ENCODE measurements around the gene ASAH2. TPM values are rescaled to one million over a fixed set of nuclear protein-coding genes. Genes with fewer than 3 reads are reported as not detected.

Gene ASAH2
- total RNA-seq = 1 to 10 TPM; 4.2 to 4.9 TPM

DNA sequence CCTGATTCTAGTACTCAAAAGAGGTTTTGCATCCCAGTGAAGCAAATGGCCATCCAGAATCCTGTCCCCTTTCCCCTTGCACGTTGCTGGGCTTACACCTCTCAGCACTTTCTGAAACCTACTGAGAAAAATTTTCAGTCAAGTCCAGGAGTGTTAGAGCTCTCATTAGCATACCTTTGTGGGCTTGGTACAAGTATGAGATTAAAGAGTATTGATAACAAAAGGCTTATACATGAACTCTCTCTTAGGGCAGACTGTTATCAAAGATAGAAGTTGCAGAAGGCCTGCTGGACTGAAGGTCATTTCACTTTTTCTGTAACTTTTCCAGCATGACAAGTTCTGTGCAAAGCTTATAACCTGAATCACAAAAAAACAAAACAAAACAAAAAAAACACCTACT lies at the start of gene ASAH2:
ASAH2 (minus strand) TSS at position 123 of the 400 bp plus-strand sequence. CDS start 2,906 bp downstream, outside the sequence.
- no peak for DNase-seq
- Mint-ChIP-seq H3K4me1 (no peaks in the 10 kb centered on the region), H3K27me3 (peaks cover 74% of the 10 kb centered on the region), H3K36me3 (no peaks in the 10 kb centered on the region), H3K4me3 (no peak within 1 kb of the TSS), H3K27ac (no peak within 1 kb of the TSS), H3K9me3 (ENCODE audit: low read depth) (no peaks in the 10 kb centered on the region)
- CTCF ChIA-PET = no interaction called here
- ATAC-seq = no peak

DNA sequence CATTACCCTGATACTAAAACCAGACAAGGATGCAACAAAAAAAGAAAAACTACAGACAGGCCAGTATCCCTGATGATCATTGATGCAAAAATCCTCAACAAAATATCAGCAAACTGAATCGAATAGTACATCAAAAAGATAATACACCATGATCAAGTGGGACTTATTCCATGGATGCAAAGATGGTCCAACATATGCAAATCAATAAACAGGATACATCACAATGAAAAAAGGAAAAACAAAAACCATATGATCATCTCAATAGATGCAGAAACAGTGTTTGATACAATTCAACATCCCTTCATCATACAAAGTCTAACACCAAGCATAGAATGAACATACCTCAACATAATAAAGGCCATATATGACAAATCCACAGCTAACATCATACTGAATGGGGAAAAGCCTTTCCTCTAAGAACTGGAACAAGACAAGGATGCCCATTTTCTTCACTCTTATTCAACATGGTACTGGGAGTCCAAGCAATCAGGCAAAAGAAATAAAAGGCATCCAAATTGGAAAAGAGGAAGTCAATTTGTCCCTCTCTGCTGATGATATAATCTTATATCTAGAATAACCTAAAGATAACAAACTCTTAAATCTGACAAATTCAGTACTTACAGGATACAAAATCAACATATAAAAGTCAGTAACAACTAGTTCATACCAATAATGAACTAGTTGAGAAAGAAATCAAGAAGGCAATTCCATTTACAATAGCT lies 48.8 kb upstream of the ASAH2 start:
- Mint-ChIP-seq H3K9me3 (ENCODE audit: low read depth) (peaks cover 4% of the 10 kb centered on the region), H3K4me3 (no peak overlapping the region), H3K4me1 (peaks cover 13% of the 10 kb centered on the region), H3K27ac (no peak overlapping the region), H3K36me3 (peaks cover 15% of the 10 kb centered on the region), H3K27me3 (peaks cover 2% of the 10 kb centered on the region)
- DNase-seq (no peak), ATAC-seq (no peak)
- CTCF ChIA-PET = interaction anchor here (1.5 kb wide), 1 partner anchor 25 kb away, joined by 4 read pairs; no protein-coding TSS in a partner anchor

DNA sequence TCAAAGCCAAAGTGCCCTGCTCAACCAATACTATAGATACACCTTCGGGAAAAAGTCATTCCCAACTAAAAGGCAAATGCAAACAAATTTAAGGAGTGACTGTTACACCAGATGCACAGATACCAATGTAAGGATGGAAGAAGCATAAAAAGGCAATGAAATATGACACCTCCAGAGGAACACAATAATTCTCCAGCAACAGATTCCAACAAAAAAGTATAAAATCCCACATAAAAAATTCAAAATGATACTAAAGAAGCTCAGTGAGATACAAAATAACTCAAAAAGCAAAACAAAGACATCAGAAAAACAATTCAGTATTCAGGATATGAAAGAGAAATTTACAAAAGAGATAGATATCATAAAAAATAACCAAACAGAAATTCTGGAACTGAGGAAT lies 44.1 kb upstream of the ASAH2 start:
- CTCF ChIA-PET = no interaction called here
- DNase-seq = no peak
- H3K27me3 Mint-ChIP-seq = peaks cover 2% of the 10 kb centered on the region
- H3K9me3 Mint-ChIP-seq (ENCODE audit: low read depth) = peaks cover 4% of the 10 kb centered on the region
- peaks cover 4% of the 10 kb centered on the region for H3K4me1 Mint-ChIP-seq
- no peak for ATAC-seq
- H3K36me3 Mint-ChIP-seq = peaks cover 10% of the 10 kb centered on the region
- no peak overlapping the region for H3K27ac Mint-ChIP-seq
- no peak overlapping the region for H3K4me3 Mint-ChIP-seq

DNA sequence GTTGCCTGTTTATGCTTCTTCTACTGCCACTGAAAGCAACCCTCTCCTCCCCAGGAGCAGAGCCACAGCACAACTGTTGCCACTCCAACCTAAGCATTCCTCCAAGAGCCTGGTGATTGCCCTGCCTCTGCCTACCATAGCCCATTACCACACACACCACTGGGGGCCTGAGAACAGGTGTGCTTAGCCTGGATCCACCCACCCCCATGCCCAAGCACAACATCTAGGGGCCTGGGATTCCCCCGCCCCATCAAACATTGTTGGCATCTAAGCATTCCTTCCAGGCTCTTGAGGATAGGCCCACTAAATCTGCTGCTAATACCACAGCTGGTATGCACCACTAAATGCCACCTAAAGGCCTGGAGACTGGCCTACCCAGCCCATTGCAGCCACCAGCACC lies 43.3 kb upstream of the ASAH2 start:
- H3K27ac Mint-ChIP-seq = no peak overlapping the region
- DNase-seq (no peak), ATAC-seq (no peak)
- peaks cover 2% of the 10 kb centered on the region for H3K27me3 Mint-ChIP-seq
- H3K4me3 Mint-ChIP-seq = no peak overlapping the region
- CTCF ChIA-PET = no interaction called here
- H3K4me1 Mint-ChIP-seq = peaks cover 4% of the 10 kb centered on the region
- peaks cover 4% of the 10 kb centered on the region for H3K9me3 Mint-ChIP-seq (ENCODE audit: low read depth)
- H3K36me3 Mint-ChIP-seq = peaks cover 10% of the 10 kb centered on the region

DNA sequence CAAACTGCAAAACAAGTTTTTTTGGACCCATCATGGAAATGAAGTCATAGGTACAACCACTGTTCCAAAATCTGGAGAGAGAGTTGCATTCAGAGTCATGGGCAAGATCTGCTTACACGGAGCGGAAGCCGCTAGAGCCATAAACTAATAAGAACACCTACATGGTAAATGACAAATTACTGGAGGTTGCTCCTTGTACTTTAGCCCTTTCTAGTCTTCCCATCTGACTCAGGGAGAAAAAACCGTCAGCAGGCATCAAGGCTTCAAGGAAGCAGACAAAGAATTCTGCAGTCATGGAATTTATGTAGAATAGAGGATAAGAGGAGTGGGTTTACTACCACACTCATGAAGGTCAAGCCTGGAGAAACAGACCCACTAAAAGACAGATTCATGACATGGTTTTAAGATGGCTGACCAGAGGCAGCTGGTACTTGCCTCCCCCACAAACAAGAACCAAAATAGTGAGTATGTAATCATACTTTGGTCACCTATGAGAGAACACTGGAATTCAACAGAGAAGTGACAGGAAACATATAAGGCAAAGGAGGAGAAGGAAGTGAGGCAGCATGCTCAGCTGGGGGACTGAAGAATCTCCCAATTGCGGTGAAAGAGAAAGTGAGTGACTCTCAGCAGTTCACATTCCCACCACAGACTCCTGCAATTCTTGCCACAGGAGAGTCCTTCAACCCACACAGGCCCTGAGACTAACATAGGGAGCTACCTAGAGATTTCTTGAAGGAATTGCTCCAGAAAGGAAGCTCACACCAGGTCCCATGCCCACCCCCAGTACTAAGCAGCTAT lies 42.4 kb upstream of the ASAH2 start:
- Mint-ChIP-seq H3K27ac (no peak overlapping the region), H3K27me3 (peaks cover 2% of the 10 kb centered on the region), H3K36me3 (peaks cover 10% of the 10 kb centered on the region), H3K4me3 (no peak overlapping the region), H3K9me3 (ENCODE audit: low read depth) (peaks cover 4% of the 10 kb centered on the region), H3K4me1 (peaks cover 6% of the 10 kb centered on the region)
- ATAC-seq (no peak), DNase-seq (no peak)
- CTCF ChIA-PET = interaction anchor here (0.7 kb wide), 1 partner anchor 18 kb away, joined by 3 read pairs; no protein-coding TSS in a partner anchor

DNA sequence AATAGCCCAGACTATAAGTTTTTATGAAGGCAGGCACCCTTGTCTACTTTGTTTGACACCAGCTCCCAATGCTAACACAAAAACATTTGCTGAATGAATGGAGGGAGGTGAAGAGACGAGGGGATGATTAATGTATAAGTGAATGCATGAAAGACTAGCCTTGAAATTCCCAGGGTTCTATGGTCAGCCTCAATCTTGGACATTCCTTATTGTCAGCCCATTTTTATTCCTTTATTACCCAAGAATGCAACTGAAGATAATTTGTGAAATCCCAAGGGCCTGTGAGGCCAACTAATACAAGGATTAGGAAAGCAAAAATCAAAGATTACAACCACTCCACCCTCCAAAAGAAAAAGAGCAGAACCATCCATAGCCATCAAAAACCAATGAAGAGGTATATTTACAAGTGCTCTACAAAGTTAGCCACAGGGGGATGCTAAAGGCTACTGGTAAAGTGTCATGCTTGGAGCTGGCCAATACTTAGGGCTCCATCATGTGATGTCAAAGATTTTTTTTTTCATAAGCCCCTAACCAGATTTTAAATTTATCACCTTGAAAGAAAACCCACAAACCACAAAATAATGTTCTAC lies 40.0 kb upstream of the ASAH2 start:
- ATAC-seq = no peak
- peaks cover 2% of the 10 kb centered on the region for H3K9me3 Mint-ChIP-seq (ENCODE audit: low read depth)
- H3K27ac Mint-ChIP-seq = no peak overlapping the region
- H3K36me3 Mint-ChIP-seq = peaks cover 3% of the 10 kb centered on the region
- H3K4me3 Mint-ChIP-seq = no peak overlapping the region
- H3K27me3 Mint-ChIP-seq = peaks cover 9% of the 10 kb centered on the region
- CTCF ChIA-PET = interaction anchor here (0.6 kb wide), 1 partner anchor 125 kb away, joined by 3 read pairs; no protein-coding TSS in a partner anchor
- no peak for DNase-seq
- peaks cover 6% of the 10 kb centered on the region for H3K4me1 Mint-ChIP-seq

DNA sequence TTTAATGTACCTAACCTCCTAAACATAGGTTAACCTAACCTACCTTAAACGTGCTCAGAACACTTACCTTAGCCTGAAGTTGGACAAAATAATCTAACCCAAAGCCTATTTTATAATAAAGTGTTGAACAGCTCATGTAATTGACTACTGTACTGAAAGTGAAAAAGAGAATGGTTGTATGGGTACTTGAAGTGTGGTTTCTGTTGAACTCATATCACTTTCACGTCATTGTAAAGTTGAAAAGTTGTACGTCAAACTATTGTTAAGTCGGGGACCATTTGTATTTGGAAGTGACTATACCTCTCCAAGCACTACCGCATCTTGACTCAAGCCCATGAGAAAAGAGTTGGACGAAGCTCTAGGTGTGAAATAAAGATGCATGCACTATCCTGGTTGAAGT lies 37.9 kb upstream of the ASAH2 start:
- Mint-ChIP-seq H3K27me3 (peaks cover 13% of the 10 kb centered on the region), H3K4me3 (no peak overlapping the region), H3K9me3 (ENCODE audit: low read depth) (no peaks in the 10 kb centered on the region), H3K4me1 (peaks cover 6% of the 10 kb centered on the region), H3K27ac (no peak overlapping the region), H3K36me3 (no peaks in the 10 kb centered on the region)
- DNase-seq (no peak), ATAC-seq (no peak)
- CTCF ChIA-PET = no interaction called here

DNA sequence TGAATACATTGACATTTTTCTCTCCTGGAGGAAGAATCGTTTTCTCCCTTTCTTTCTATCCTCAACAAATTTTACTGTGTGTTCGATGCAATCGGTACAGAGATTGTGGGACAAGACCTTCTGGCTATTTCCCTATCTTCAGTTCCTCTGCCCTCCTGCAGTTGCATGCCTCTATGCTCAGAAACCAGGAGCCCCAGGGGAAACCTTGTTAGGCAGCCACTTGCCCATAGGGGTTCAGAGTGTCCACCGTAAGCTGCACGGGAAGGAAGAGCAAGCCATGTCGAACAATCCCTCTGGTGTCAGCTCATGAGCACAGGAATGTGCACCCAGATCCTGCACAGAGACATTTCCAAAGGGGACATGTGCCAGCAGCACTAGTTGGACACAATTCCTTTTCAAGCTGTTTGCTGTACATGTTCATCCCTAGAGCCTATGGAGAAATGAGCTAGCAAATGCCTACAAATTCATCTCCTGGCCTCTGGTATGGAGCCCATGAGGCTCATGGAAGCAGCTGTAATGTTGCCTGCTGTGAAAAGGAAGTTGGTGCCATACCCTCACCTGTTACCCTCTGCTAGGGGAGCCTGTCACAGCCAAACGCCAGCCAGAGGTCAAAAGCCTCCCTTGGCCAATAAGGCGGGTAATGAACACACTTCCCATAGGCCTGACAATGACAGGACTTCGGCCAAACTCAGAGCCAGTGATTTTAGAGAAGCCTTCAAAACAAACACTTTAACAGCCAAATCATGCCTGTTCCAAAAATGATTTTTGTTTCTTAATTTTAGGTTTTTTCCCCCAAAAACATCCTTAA lies 35.9 kb upstream of the ASAH2 start:
- Mint-ChIP-seq H3K27me3 (peaks cover 28% of the 10 kb centered on the region), H3K4me3 (no peak overlapping the region), H3K9me3 (ENCODE audit: low read depth) (no peaks in the 10 kb centered on the region), H3K4me1 (peaks cover 2% of the 10 kb centered on the region), H3K36me3 (no peaks in the 10 kb centered on the region), H3K27ac (no peak overlapping the region)
- ATAC-seq (no peak), DNase-seq (no peak)
- CTCF ChIA-PET = no interaction called here

DNA sequence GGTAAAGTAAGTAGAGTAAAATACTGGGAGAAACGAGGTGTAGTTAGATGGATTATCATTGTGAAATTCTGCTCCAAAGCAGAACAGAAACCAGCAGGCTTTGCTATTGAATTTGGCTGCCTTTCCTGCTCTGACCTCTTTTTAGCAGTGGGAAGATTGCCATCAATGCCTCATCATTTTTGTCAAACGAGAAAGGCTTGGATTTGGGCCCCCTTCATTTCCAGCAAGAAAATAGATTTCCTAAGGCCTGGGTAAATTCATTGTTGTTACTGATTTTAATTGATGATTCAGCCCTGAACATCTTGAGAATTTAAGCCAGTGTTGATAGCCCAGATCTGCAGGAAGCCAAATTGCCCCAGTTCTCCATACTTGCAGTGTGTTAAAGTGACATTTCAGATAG lies 35.2 kb upstream of the ASAH2 start:
- CTCF ChIA-PET = no interaction called here
- H3K4me3 Mint-ChIP-seq = no peak overlapping the region
- no peaks in the 10 kb centered on the region for H3K36me3 Mint-ChIP-seq
- ATAC-seq (no peak), DNase-seq (no peak)
- no peak overlapping the region for H3K27ac Mint-ChIP-seq
- H3K27me3 Mint-ChIP-seq = peaks cover 35% of the 10 kb centered on the region
- peaks cover 2% of the 10 kb centered on the region for H3K4me1 Mint-ChIP-seq
- H3K9me3 Mint-ChIP-seq (ENCODE audit: low read depth) = no peaks in the 10 kb centered on the region

DNA sequence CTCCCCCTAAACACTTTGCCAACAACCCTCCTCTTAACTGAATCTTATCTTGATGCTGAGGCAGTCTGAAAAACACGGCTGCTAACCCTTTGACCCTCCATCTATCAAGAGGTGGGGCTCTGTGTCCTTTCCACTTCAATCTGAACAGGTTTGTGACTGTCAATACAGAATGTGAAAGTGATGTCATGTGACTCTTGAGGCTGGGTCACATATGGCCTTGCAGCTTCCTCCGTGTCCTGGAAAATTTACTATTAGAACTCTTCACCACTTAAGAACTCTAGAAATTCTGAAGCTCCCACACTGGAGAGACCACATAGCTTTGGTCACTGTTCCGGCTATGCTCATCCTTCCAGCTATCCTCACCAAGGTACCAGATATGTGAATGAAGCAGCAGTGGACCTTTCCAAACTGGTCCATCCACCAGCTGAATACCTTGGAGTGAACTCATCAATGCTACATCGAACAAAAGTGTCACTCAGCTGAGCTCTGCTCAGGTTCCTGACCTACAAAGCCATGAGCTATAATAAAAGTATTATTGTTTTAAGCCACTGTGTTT lies 30.7 kb upstream of the ASAH2 start:
- DNase-seq = no peak
- Mint-ChIP-seq H3K36me3 (no peaks in the 10 kb centered on the region), H3K4me1 (no peaks in the 10 kb centered on the region), H3K27ac (no peak overlapping the region), H3K4me3 (no peak overlapping the region), H3K9me3 (ENCODE audit: low read depth) (no peaks in the 10 kb centered on the region), H3K27me3 (peaks cover 69% of the 10 kb centered on the region)
- CTCF ChIA-PET = interaction anchor here (1.0 kb wide), 1 partner anchor 875 kb away, joined by 3 read pairs; no protein-coding TSS in a partner anchor
- ATAC-seq = no peak

DNA sequence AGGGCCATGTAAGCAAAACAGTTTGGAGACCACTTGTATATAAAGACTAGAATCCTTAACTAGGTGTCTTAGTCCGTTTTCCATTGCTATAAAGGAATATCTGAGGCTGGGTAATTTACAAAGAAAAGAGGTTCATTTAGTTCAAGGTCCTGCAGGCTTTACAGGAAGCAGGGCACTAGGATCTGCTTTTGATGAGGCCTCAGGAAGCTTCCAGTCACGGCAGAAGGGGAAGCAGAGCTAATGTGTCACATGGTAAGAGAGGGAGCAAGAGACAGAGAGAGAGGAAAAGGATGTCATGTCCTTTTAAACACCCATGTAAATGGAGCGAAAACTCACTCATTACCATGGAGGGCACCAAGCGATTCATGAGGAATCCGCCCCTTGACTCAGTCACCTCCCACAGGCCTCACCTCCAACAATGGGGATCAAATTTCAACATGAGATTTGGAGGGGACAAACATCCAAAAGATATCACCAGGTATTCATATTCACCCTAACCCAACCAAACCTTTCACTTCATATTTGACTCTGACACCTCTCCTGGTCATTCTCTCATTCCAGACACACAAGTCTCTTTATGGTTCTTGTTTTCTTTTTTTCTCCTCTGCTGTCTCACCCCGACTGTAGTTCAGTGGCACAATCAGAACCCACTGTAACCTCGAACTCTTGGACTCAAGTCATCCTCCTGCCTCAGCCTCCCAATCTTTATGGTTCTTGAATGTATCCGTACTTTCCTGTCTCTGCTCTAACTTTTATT lies 30.1 kb upstream of the ASAH2 start:
- H3K9me3 Mint-ChIP-seq (ENCODE audit: low read depth) = no peaks in the 10 kb centered on the region
- H3K4me3 Mint-ChIP-seq = no peak overlapping the region
- no peak for ATAC-seq
- H3K36me3 Mint-ChIP-seq = no peaks in the 10 kb centered on the region
- no peak overlapping the region for H3K27ac Mint-ChIP-seq
- no peaks in the 10 kb centered on the region for H3K4me1 Mint-ChIP-seq
- CTCF ChIA-PET = no interaction called here
- DNase-seq = no peak
- H3K27me3 Mint-ChIP-seq = peaks cover 72% of the 10 kb centered on the region

DNA sequence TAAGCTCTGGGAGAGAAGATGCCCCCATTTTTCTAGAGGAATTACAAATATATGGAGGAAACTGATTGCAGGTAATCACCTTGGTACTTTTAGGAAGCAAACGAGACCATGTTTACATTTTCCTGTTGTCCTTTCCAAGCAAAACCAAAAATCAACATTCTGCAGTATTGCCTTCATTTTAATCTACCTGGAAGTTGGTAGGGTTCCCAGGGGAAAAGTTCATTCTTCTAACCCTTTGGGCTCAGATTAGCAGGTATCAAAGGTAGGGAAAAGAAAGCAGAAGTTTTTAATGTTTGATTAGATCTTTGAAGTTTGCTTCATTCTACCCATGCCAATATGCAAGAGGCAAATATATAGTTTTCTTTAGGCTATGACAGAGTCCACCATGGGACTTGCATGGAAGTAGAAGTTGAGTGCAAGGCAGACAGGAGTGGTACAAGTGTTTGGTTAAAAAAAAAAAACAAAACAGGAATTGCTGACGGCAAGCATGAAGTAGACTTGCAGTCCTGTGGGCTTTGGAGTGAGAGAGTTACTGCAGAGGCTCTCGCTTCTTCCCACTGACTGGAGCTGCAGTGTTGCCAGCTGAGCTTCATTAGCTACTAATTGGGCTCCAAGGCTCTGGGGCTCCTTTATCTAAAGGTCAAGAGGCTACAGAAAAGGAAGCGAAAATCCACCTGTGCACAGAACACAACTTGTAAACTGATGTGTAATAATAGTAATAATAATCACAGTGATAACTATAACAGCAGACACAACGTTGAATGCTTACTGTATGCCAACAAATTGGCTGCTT lies 28.9 kb upstream of the ASAH2 start:
- Mint-ChIP-seq H3K4me1 (peaks cover 2% of the 10 kb centered on the region), H3K9me3 (ENCODE audit: low read depth) (no peaks in the 10 kb centered on the region), H3K27me3 (peaks cover 73% of the 10 kb centered on the region), H3K27ac (no peak overlapping the region), H3K36me3 (no peaks in the 10 kb centered on the region), H3K4me3 (no peak overlapping the region)
- DNase-seq (no peak), ATAC-seq (no peak)
- CTCF ChIA-PET = no interaction called here
